Urothelium cell line (cell line): Measurements from ENCODE around the gene DIP2A.

Experiments
- DNase-seq: peaks from one replicate; pipeline ENCODE4 v3.0.0; 2011; ENCODE audit warnings: low spot score, mixed read lengths
- FAIRE-seq: peaks from 2 replicates; lab custom pipeline; 2011; peaks lifted over from hg19 to GRCh38; lab: Jason Lieb, UNC

Gene DIP2A

GRCh38 chr21:46474382-46474781, 15.7 kb downstream of the DIP2A start:
- DNase-seq, result no peak
- FAIRE-seq, result no peak

- FAIRE-seq (no peak), DNase-seq (no peak)
Observed at GRCh38 chr21:46475296-46475695, 16.6 kb downstream of the DIP2A start.

DNA sequence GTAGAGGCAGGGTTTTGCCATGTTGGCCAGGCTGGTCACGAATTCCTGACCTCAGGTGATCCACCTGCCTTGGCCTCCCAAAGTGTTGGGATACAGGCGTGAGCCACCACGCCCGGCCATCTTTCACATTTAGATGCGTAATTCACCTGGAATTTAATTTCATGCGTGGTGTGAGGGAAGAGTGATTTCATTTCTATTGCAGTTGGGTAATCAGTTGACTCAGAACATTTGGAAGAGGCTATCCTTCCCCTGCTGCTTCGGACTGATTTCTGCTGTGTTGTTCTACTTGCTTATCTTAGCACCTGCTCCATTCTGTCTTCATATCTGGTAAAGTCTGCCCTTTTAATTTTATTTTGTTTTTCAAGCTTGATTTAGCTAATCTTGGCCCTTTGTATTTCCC, 19.1 kb downstream of the DIP2A start:
- FAIRE-seq (no peak), DNase-seq (no peak)

GRCh38 chr21:46478910-46479309, 20.2 kb downstream of the DIP2A start:
- FAIRE-seq (no peak), DNase-seq (no peak)

GRCh38 chr21:46480466-46480865, 21.8 kb downstream of the DIP2A start:
- no peak for DNase-seq
- no peak for FAIRE-seq

DNA sequence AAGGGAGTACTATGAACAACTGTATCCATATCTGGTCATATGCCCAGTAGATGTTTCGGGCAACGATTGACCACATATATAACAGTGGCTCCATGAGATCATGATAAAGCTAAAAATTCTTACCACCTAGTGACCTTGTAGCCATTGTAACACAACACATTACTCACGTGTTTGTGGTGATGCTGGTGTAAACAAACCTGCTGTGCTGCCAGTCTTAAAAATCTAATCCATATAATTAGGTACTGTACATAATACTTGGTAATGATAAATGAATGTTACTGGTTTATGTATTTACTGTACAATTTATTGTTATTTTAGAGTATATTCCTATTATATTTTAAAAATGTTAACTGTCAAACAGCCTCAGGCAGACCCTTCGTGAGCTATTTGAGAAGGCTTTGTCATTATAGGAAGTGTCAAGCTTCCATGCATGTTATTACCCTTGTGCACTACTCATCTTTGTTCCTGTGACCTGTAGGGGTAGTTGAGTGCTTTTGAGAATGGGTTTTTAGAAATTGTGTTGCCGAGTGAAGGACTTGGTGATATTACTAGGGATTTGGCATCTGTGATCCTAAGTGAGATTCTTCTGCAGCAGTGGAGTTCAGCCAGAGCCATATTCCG, 23.6 kb downstream of the DIP2A start:
- FAIRE-seq, result no peak
- no peak for DNase-seq

DNA sequence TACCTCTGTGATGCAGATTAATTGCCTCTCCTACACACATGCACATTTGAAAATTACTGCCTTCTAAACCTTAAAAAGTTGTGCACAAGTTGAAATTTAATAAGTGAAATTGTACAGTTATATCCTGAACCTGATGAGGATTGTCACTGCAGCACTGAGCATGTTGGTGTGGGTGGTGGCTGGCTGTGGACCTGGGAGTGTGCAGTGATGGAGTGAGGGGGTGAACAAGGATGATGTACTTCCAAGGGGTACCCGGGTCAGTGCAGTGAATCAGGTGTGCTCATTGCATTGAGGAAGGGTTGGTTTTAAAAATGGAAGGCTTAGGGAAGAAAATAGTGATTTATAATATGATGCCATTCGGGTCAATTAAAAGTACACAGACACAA, 24.1 kb downstream of the DIP2A start:
- DNase-seq, result no peak

DNA sequence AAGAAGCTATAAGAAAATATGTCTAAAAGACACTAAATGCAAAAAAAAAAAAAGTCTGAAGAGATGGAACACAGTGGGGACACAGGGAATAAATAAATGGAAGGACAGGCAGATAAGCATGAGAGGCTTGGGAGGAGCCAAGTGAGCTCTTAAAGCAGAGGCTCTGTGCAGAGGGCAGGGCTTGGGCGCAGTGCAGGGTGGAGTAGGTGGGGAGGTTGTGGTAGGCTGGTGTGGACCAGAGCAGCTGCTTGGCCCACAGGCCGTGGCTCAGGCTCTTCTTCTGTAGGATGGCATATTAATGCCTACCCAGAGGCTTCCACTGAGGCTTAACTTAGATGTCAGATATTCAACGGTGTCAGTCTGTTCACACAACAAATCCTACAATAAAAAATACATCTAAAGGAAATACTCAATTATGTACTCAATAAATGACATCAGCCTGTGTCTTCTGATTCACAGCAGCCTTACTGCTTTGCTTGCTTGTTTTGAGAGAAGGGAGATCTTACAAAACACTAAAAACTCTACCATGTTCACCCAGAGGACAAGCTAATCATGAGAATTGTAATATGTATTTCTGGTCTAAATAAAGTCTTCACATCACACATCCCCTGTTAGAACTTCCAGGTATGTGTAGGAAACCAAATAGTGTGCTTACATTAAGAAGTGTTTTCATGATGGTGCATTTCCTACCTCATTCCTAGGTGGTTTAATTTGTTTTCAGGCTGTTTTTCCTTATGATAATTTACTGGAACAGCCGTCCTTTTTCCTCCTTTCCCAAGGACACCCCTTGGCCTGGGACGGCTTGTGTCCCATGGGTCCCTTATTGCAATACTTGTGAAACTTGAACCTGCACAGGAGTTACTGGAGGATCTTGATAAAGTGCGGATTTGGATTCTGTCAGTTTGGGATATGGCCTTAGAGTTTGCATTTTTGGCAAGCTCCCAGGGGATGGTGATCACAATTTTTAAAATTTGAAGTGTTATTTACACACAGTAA, 24.9 kb downstream of the DIP2A start:
- DNase-seq, result no peak

More for the DNA sequence above, 24.1 kb downstream of the DIP2A start:
- FAIRE-seq, result no peak

GRCh38 chr21:46486481-46487126, 27.9 kb downstream of the DIP2A start:
- DNase-seq, result no peak

More for the DNA sequence above, 24.9 kb downstream of the DIP2A start:
- no peak for FAIRE-seq

DNA sequence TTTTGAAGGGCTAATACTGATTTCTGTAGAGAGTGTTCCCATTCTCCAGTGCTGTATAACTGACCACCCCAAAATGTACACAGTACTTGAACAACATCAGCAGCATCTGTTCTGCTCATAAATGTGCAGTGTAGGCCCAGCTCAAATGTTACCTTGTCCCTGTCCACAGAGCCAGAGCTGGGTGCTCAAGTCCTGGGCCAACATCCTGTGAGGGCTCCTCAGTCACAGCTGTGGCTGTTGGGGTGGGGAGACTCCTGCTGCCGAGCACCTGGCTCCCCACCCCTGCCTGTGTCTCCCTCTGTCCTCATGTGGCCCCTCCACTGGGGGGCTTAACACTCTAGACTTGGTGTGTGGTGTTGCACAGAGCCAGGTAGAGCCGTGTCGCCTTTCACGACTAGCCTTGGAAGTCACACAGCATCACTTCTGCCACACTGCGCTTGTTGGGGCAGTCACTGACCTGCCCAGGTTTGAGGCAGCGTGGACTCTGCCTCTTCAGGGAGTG, 30.5 kb downstream of the DIP2A start:
- FAIRE-seq (no peak), DNase-seq (no peak)

More at GRCh38 chr21:46486481-46487126, 27.9 kb downstream of the DIP2A start:
- FAIRE-seq, result no peak

DNA sequence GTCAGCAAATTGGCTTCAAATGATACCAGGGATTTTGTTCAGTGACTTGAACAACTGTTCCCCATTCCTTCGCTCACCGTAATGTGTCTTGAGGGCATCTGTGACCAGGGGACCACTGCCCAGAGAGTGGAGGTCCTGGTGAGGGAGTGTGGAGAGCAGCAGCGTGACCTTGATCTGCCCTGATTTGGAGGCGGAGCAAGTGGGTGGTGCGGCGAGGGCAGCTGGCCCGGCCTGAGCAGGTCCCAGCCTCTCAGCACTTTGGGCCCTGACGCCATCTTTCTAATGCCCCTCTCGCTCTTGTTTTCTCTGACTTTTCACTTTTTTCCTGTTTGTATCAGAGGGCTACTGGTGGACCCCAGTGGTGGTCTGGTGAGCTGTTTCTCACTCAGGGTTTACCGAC, 31.1 kb downstream of the DIP2A start:
- DNase-seq (no peak), FAIRE-seq (no peak)

DNA sequence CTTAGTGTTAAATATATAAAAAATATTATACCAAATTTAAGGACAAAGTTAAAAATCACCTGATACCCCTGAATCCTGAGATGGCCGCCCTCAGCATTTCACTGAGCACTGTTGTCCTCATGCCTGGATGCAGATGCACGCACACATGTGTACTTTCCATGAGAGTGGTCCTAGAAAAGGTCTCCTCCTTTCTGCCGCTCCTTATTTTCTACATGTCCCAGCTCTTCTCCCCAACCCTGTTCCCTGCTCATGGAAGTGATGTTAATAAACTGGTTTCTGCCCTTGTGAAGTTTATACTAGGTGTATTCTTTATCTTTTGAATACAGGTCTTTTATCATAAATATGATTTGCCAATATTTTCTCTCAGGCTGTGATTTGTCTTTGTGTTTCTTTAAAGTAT, 32.9 kb downstream of the DIP2A start:
- FAIRE-seq, result no peak

DNA sequence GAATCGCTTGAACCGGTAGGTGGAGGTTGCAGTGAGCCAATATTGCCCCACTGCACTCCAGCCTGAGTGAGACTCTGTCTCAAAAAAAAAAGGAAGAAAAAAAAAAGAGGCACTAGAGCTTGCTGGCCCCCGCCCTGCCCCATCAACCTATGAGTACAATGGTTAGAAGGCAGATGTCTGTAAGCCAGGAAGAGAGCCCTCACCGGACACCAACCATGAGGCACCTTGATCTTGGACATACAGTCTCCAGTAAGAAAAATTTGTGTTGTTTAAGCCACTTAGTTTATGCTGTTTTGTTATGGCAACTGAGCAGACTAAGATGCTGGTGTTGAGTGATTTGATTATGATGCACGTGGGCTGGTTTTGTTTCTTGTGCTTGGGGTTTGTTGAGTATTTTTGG, 34.2 kb downstream of the DIP2A start:
- DNase-seq, result no peak
- FAIRE-seq, result no peak

More for the DNA sequence above, 32.9 kb downstream of the DIP2A start:
- DNase-seq, result no peak

DNA sequence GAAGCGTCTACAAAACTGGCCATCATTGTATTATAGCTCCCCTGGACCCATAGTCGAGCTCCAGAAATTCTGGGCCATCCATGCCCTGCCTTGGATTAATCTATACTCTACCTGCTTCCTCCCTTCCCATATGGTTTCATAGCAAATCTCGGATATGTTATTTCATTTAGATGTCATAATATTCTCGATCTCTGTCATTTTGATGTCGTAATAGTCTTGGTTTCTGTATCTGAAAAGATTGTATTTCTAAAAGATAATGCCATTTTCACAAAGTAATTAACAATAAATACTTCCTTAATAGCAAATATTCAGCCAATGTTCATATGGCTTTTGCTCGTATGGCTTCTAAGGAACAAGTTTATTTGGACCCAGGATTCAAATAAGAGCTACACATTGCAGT, 35.1 kb downstream of the DIP2A start:
- DNase-seq, result no peak
- FAIRE-seq, result no peak

- FAIRE-seq (no peak), DNase-seq (peak; percentile 10)
Observed at GRCh38 chr21:46498335-46499050, 39.8 kb downstream of the DIP2A start.

DNA sequence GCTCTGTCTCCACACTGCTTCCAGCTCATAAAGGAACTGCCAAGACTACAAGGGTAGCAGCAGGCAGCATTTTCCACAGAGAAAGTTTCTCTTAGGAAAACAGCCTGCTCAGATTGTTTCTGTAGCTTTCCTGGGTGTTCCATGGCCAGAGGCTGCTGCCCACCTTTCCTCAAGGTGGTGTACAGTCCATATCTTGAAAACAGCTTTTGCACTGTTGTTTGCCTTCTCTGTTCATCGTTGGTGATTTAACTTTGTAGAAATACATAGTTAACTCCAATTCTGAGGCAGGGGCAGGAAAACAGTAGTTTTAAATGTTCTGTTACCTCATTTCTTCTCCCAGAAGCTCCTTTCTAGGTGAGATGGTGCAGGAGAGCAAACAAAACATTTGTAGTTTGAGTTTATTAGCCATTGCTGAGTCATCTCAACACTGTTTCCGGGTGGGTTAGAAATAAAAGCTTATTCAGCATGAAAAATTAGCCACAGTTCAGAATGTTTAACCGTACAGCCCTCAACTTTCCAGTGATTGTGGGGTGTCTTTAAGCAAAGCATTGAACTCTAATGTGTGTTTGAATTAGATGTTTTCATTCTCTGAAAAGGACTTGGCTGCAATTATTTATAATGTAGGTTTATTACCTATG, 41.7 kb downstream of the DIP2A start:
- FAIRE-seq, result no peak
- DNase-seq, result peak; percentile 16

DNA sequence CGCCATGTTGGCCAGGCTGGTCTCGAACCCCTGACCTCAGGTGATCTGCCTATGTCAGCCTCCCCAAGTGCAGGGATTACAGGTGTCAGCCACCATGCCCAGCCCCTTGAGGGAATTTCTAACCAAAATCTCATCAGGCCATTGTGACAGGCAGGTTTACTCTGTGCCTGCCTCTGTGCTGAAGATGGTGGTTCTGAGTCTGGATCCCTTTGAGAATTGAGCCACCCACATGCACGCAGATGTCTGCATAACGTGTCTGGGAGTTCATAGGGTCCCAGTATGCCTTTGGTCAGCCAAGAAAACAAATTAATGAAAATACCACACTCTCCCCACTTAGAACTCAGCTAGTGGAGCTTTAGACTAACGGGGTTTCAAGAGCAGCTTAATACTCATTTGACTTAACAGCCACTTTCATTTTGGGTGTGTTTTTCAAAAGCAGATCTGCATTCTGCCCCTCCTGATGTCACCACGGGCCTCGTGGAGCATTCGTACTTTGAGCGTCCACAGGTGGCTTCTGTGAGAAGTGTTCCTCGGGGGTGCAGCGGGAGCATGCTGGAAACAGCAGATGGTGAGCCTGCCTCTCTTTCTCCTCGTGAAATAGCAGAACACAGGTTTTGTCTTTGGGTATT, 45.3 kb downstream of the DIP2A start:
- no peak for FAIRE-seq

GRCh38 chr21:46504666-46505065, 46.0 kb downstream of the DIP2A start:
- DNase-seq (no peak), FAIRE-seq (no peak)

More for the DNA sequence above, 45.3 kb downstream of the DIP2A start:
- no peak for DNase-seq

- FAIRE-seq (no peak), DNase-seq (no peak)
Observed at GRCh38 chr21:46507562-46507961, 48.9 kb downstream of the DIP2A start.
